ENCODE measurements around the gene PRSS36.

Gene PRSS36

GRCh38 chr16:31094424-31095120, 55.3 kb downstream of the PRSS36 start, which contains the start of gene VKORC1:
VKORC1 (minus strand) TSS chr16:31094797; CDS start chr16:31094729, 68 bp downstream.
- DNase-seq: peak; percentile 86

- no peak for DNase-seq
Observed at GRCh38 chr16:31094088-31094423, 55.8 kb downstream of the PRSS36 start.

GRCh38 chr16:31093132-31093703, 56.6 kb downstream of the PRSS36 start:
- DNase-seq: no peak

GRCh38 chr16:31092330-31092729, 57.5 kb downstream of the PRSS36 start:
- no peak for DNase-seq

- no peak for DNase-seq
Observed at GRCh38 chr16:31090540-31090939, 59.3 kb downstream of the PRSS36 start.

- no peak for DNase-seq
Observed at GRCh38 chr16:31089199-31089598, 60.7 kb downstream of the PRSS36 start.
